ENCODE data around the gene MOGAT2. TPM values are rescaled to one million over a fixed set of nuclear protein-coding genes. Genes with fewer than 3 reads are reported as not detected.

The MOGAT2 gene
- total and polyA plus RNA-seq, 4 experiments from 2014 or later = not detected

- ChIA-PET POLR2A (ENCODE audit: partially characterized antibody) (no interaction called here), CTCF (ENCODE audit: partially characterized antibody) (no interaction called here)
- Mint-ChIP-seq H3K4me1 (peaks cover 0 to under 1% (median 0%) of the 10 kb centered on the region in 4 donors), H3K4me3 (no peak overlapping the region), H3K36me3 (no peaks in the 10 kb centered on the region), H3K27ac (no peak overlapping the region), H3K9me3 (peaks cover 0 to 2% (median 0%) of the 10 kb centered on the region in 8 donors), H3K27me3 (peaks cover 0 to 3% of the 10 kb centered on the region in 2 donors)
- H3K27ac ChIP-seq (ENCODE audit: low read depth, low read length) = no peak overlapping the region
- no peaks in the 10 kb centered on the region for H3K27me3 ChIP-seq (ENCODE audit: insufficient read depth, low read length)
- intact Hi-C loops (cut with micrococcal nuclease) = no loop called here
- H3K4me3 ChIP-seq (ENCODE audit: low read length in 2 of 2) = no peak overlapping the region
- H3K36me3 ChIP-seq (ENCODE audit: insufficient read depth, low read length) = no peaks in the 10 kb centered on the region
- no peaks in the 10 kb centered on the region for H3K9me3 ChIP-seq (ENCODE audit: control insufficient read depth in 1 of 2, low read length in 2 of 2)
- no peak for DNase-seq
- H3K4me1 ChIP-seq (ENCODE audit: insufficient read depth, low read length) = no peaks in the 10 kb centered on the region
These were observed 44.5 kb downstream of the MOGAT2 start for GRCh38 chr11:75762158-75762557.

GRCh38 chr11:75762885-75763284 lies 45.2 kb downstream of the MOGAT2 start:
- CTCF ChIA-PET (ENCODE audit: partially characterized antibody) = no interaction called here

GRCh38 chr11:75763846-75764245 lies 46.2 kb downstream of the MOGAT2 start:
- Mint-ChIP-seq H3K4me3 (no peak overlapping the region), H3K4me1 (peaks cover 0 to 9% (median 5%) of the 10 kb centered on the region in 4 donors), H3K36me3 (no peaks in the 10 kb centered on the region), H3K27me3 (peaks cover 3 to 4% of the 10 kb centered on the region in 2 donors), H3K9me3 (peaks cover 0 to 2% (median 0%) of the 10 kb centered on the region in 8 donors), H3K27ac (no peak overlapping the region)
- Histone ChIP-seq H3K4me1 (ENCODE audit: insufficient read depth, low read length) (peaks cover 12% of the 10 kb centered on the region), H3K27ac (ENCODE audit: low read depth, low read length) (no peak overlapping the region), H3K4me3 (ENCODE audit: low read length in 2 of 2) (no peak overlapping the region), H3K27me3 (ENCODE audit: insufficient read depth, low read length) (no peaks in the 10 kb centered on the region), H3K9me3 (ENCODE audit: control insufficient read depth in 1 of 2, low read length in 2 of 2) (no peaks in the 10 kb centered on the region), H3K36me3 (ENCODE audit: insufficient read depth, low read length) (no peaks in the 10 kb centered on the region)
- no peak for DNase-seq
- intact Hi-C loops (cut with micrococcal nuclease) = no loop called here
- ChIA-PET CTCF (ENCODE audit: partially characterized antibody) (interaction anchor here (0.8 to 1.4 kb wide), 2 partner anchors 38 to 56 kb away, joined by 3 to 4 read pairs; no protein-coding TSS in a partner anchor), POLR2A (ENCODE audit: partially characterized antibody) (no interaction called here)

More at GRCh38 chr11:75762885-75763284, 45.2 kb downstream of the MOGAT2 start:
- H3K4me3 ChIP-seq (ENCODE audit: low read length in 2 of 2) = no peak overlapping the region
- no peaks in the 10 kb centered on the region for H3K36me3 ChIP-seq (ENCODE audit: insufficient read depth, low read length)
- DNase-seq = no peak
- Mint-ChIP-seq H3K27me3 (peaks cover 0 to 3% of the 10 kb centered on the region in 2 donors), H3K4me1 (peaks cover 0 to 4% (median 2%) of the 10 kb centered on the region in 4 donors), H3K36me3 (no peaks in the 10 kb centered on the region), H3K27ac (no peak overlapping the region), H3K4me3 (no peak overlapping the region), H3K9me3 (peaks cover 0 to 2% (median 0%) of the 10 kb centered on the region in 8 donors)
- peaks cover 5% of the 10 kb centered on the region for H3K4me1 ChIP-seq (ENCODE audit: insufficient read depth, low read length)
- H3K9me3 ChIP-seq (ENCODE audit: control insufficient read depth in 1 of 2, low read length in 2 of 2) = no peaks in the 10 kb centered on the region
- POLR2A ChIA-PET (ENCODE audit: partially characterized antibody) = no interaction called here
- H3K27me3 ChIP-seq (ENCODE audit: insufficient read depth, low read length) = no peaks in the 10 kb centered on the region
- intact Hi-C loops (cut with micrococcal nuclease) = no loop called here
- H3K27ac ChIP-seq (ENCODE audit: low read depth, low read length) = no peak overlapping the region

- peaks cover 2 to 17% (median 9%) of the 10 kb centered on the region in 4 donors for H3K4me1 Mint-ChIP-seq
- Histone ChIP-seq H3K9me3 (ENCODE audit: control insufficient read depth in 1 of 2, low read length in 2 of 2) (no peaks in the 10 kb centered on the region), H3K27ac (ENCODE audit: low read depth, low read length) (no peak overlapping the region), H3K4me1 (ENCODE audit: insufficient read depth, low read length) (peaks cover 19% of the 10 kb centered on the region), H3K27me3 (ENCODE audit: insufficient read depth, low read length) (peaks cover 3% of the 10 kb centered on the region), H3K4me3 (ENCODE audit: low read length in 2 of 2) (no peak overlapping the region), H3K36me3 (ENCODE audit: insufficient read depth, low read length) (no peaks in the 10 kb centered on the region)
- DNase-seq = no peak
- no peaks in the 10 kb centered on the region for H3K36me3 Mint-ChIP-seq
- intact Hi-C loops (cut with micrococcal nuclease) = no loop called here
- peaks cover 0 to 2% (median 0%) of the 10 kb centered on the region in 8 donors for H3K9me3 Mint-ChIP-seq
- ChIA-PET POLR2A (ENCODE audit: partially characterized antibody) (no interaction called here), CTCF (ENCODE audit: partially characterized antibody) (interaction anchor here (1.4 kb wide), 1 partner anchor 40 kb away, joined by 4 read pairs; no protein-coding TSS in a partner anchor)
- H3K4me3 Mint-ChIP-seq = no peak overlapping the region
- H3K27ac Mint-ChIP-seq = no peak overlapping the region
- H3K27me3 Mint-ChIP-seq = peaks cover 3 to 7% of the 10 kb centered on the region in 2 donors
These were observed 47.5 kb downstream of the MOGAT2 start for GRCh38 chr11:75765116-75765515.

GRCh38 chr11:75766443-75767227 lies 49.0 kb downstream of the MOGAT2 start:
- no peak for DNase-seq
- Mint-ChIP-seq H3K4me3 (peak overlapping the region in 3 of 8 donors; percentile 1 to 40 (median 5)), H3K36me3 (no peaks in the 10 kb centered on the region), H3K9me3 (peaks cover 0 to 2% (median 0%) of the 10 kb centered on the region in 8 donors), H3K27ac (peak overlapping the region in 2 of 7 donors; percentile 2 to 16), H3K4me1 (peaks cover 2 to 19% (median 9%) of the 10 kb centered on the region in 4 donors), H3K27me3 (peaks cover 3 to 9% of the 10 kb centered on the region in 2 donors)
- Histone ChIP-seq H3K27ac (ENCODE audit: low read depth, low read length) (no peak overlapping the region), H3K9me3 (ENCODE audit: control insufficient read depth in 1 of 2, low read length in 2 of 2) (no peaks in the 10 kb centered on the region), H3K4me3 (ENCODE audit: low read length in 2 of 2) (no peak overlapping the region), H3K36me3 (ENCODE audit: insufficient read depth, low read length) (no peaks in the 10 kb centered on the region), H3K4me1 (ENCODE audit: insufficient read depth, low read length) (peaks cover 19% of the 10 kb centered on the region), H3K27me3 (ENCODE audit: insufficient read depth, low read length) (peaks cover 3% of the 10 kb centered on the region)
- POLR2A ChIA-PET (ENCODE audit: partially characterized antibody) = no interaction called here
- intact Hi-C loops (cut with micrococcal nuclease) = no loop called here
- CTCF ChIA-PET (ENCODE audit: partially characterized antibody) = no interaction called here

GRCh38 chr11:75767228-75767572 lies 49.6 kb downstream of the MOGAT2 start:
- intact Hi-C loops (cut with micrococcal nuclease) = no loop called here
- DNase-seq = no peak
- ChIA-PET POLR2A (ENCODE audit: partially characterized antibody) (no interaction called here), CTCF (ENCODE audit: partially characterized antibody) (no interaction called here)
- Histone ChIP-seq H3K27me3 (ENCODE audit: insufficient read depth, low read length) (peaks cover 3% of the 10 kb centered on the region), H3K36me3 (ENCODE audit: insufficient read depth, low read length) (no peaks in the 10 kb centered on the region), H3K27ac (ENCODE audit: low read depth, low read length) (no peak overlapping the region), H3K4me1 (ENCODE audit: insufficient read depth, low read length) (peaks cover 19% of the 10 kb centered on the region), H3K9me3 (ENCODE audit: control insufficient read depth in 1 of 2, low read length in 2 of 2) (no peaks in the 10 kb centered on the region), H3K4me3 (ENCODE audit: low read length in 2 of 2) (no peak overlapping the region)
- Mint-ChIP-seq H3K4me3 (peak overlapping the region in 6 of 8 donors; percentile 1 to 78 (median 28)), H3K4me1 (peaks cover 2 to 19% (median 9%) of the 10 kb centered on the region in 4 donors), H3K27ac (peak overlapping the region in 2 of 7 donors; percentile 2 to 63), H3K27me3 (peaks cover 3 to 9% of the 10 kb centered on the region in 2 donors), H3K9me3 (peaks cover 0 to 2% (median 0%) of the 10 kb centered on the region in 8 donors), H3K36me3 (no peaks in the 10 kb centered on the region)

GRCh38 chr11:75767793-75768111 lies 50.1 kb downstream of the MOGAT2 start:
- CTCF ChIA-PET (ENCODE audit: partially characterized antibody) = no interaction called here
- Histone ChIP-seq H3K36me3 (ENCODE audit: insufficient read depth, low read length) (no peaks in the 10 kb centered on the region), H3K9me3 (ENCODE audit: control insufficient read depth in 1 of 2, low read length in 2 of 2) (no peaks in the 10 kb centered on the region), H3K4me1 (ENCODE audit: insufficient read depth, low read length) (peaks cover 19% of the 10 kb centered on the region), H3K27me3 (ENCODE audit: insufficient read depth, low read length) (peaks cover 3% of the 10 kb centered on the region), H3K27ac (ENCODE audit: low read depth, low read length) (no peak overlapping the region), H3K4me3 (ENCODE audit: low read length in 2 of 2) (no peak overlapping the region)
- peak overlapping the region in 1 of 7 donors; percentile 39 for H3K27ac Mint-ChIP-seq
- intact Hi-C loops (cut with micrococcal nuclease) = loop anchor here (1.0 to 2.0 kb wide), 2 partner anchors 44 to 47 kb away; partner anchors contain the start of gene UVRAG
- H3K9me3 Mint-ChIP-seq = peaks cover 0 to 2% (median 0%) of the 10 kb centered on the region in 8 donors
- no peaks in the 10 kb centered on the region for H3K36me3 Mint-ChIP-seq
- peaks cover 3 to 9% of the 10 kb centered on the region in 2 donors for H3K27me3 Mint-ChIP-seq
- no peak for DNase-seq
- H3K4me1 Mint-ChIP-seq = peaks cover 2 to 19% (median 9%) of the 10 kb centered on the region in 4 donors
- peak overlapping the region in 6 of 8 donors; percentile 70 to 87 (median 76) for H3K4me3 Mint-ChIP-seq
- POLR2A ChIA-PET (ENCODE audit: partially characterized antibody) = interaction anchor here (1.0 kb wide), 1 partner anchor 48 kb away, joined by 3 read pairs; the partner anchor contains the start of gene UVRAG

All from CD4-positive, alpha-beta memory T cell (primary cell).